Neural progenitor cell (in vitro differentiated cells): Measurements from ENCODE around the gene EIPR1.

ENCODE experiments used
- CTCF ChIP-seq: fragments of 200-600 bp; sonication (generic); IDR thresholded peaks from 2 replicates; pipeline ENCODE4 v1.5.1; 2017; ENCODE audit warnings: antibody characterized with exemption, mild to moderate bottlenecking
- EZH2 ChIP-seq: fragments of 200-600 bp; sonication (generic); IDR thresholded peaks from 2 replicates; pipeline ENCODE4 v1.6.1; 2017; ENCODE audit warnings: antibody characterized with exemption, mild to moderate bottlenecking, moderate library complexity

GRCh38 chr2:3291750-3292149 is 85.9 kb downstream of the EIPR1 start:
- TF ChIP-seq CTCF (no peak), EZH2 (no peak)
